GM12878 (cell line): ENCODE data around the gene LARGE1. TPM values are rescaled to one million over a fixed set of nuclear protein-coding genes. Genes with fewer than 3 reads are reported as not detected.

Experiments
- ATAC-seq: fragments of 200-7000 bp; cut with Tn5 transposase; 3 replicates; pipeline ENCODE4 v1.9.1; 2020; ENCODE audit warnings: mild to moderate bottlenecking, moderate library complexity
- BruUV-seq: library from RNA; stranded (reverse); fragments of 400-500 nt; replicated peaks from 2 replicates; lab custom pipeline; 2021; lab: Mats Ljungman, UMichigan
- CTCF ChIA-PET: fragments of 300-600 bp; sonication (Branson Sonifier 250); formaldehyde crosslinking; extraction: SDS; loops from one replicate; lab custom pipeline; 2021; ENCODE audit warnings: inconsistent platforms; lab: Yijun Ruan, JAX
- POLR2A ChIA-PET: fragments of 350-600 bp; formaldehyde crosslinking; extraction: SDS; loops from one replicate; lab custom pipeline; 2021; ENCODE audit warnings: inconsistent platforms; lab: Charles Lee
- RAD21 ChIA-PET: fragments of 300-600 bp; sonication (Branson Sonifier 250); formaldehyde crosslinking; loops from one replicate; lab custom pipeline; 2023; ENCODE audit warnings: antibody characterized with exemption; ENCODE audit not compliant: unreplicated experiment; lab: Charles Lee
- SMC1A ChIA-PET: fragments of 300-600 bp; sonication (Branson Sonifier 250); formaldehyde crosslinking; loops from one replicate; lab custom pipeline; 2023; ENCODE audit not compliant: unreplicated experiment, uncharacterized antibody; lab: Charles Lee
- DNase-seq: peaks from one replicate; pipeline ENCODE4 v3.0.0-alpha.2; 2011; ENCODE audit warnings: low read depth, low spot score
- FAIRE-seq: peaks from 3 replicates; lab custom pipeline; 2011; peaks lifted over from hg19 to GRCh38; lab: Jason Lieb, UNC
- H2AFZ ChIP-seq: 2 replicates; pipeline ENCODE4 v1.6.0; 2011; ENCODE audit warnings: low read depth, low read length, control low read depth; ENCODE audit not compliant: control insufficient read depth
- H3K27ac ChIP-seq: 2 replicates; pipeline ENCODE4 v1.5.1; 2011; ENCODE audit warnings: control low read depth; ENCODE audit not compliant: control insufficient read depth, insufficient read depth
- H3K27me3 ChIP-seq, 2 experiments: replicated peaks in 1 of 2; 2 replicates each; pipeline versions ENCODE4 v1.6.0 to v1.6.1; 2011; ENCODE audit warnings: low read length in 1 of 2; ENCODE audit not compliant: control insufficient read depth in 2 of 2, insufficient read depth in 2 of 2
- H3K36me3 ChIP-seq, 2 experiments: 2 replicates each; pipeline ENCODE4 v1.5.1; 2011; ENCODE audit warnings: low read length in 1 of 2; ENCODE audit not compliant: control insufficient read depth in 2 of 2, insufficient read depth in 2 of 2
- H3K4me1 ChIP-seq: 2 replicates; pipeline ENCODE4 v1.6.1; 2011; ENCODE audit warnings: mild to moderate bottlenecking, low read length, moderate library complexity, mixed read lengths; ENCODE audit not compliant: control insufficient read depth, insufficient read depth
- H3K4me2 ChIP-seq: 2 replicates; pipeline ENCODE4 v1.6.0; 2011; ENCODE audit warnings: control low read depth; ENCODE audit not compliant: control insufficient read depth, insufficient read depth
- H3K4me3 ChIP-seq: fragments of 200-600 bp; sonication (generic); 2 replicates; pipeline ENCODE4 v1.5.1; 2016
- H3K79me2 ChIP-seq: 2 replicates; pipeline ENCODE4 v1.6.0; 2011; ENCODE audit warnings: low read length; ENCODE audit not compliant: control insufficient read depth, insufficient read depth
- H3K9ac ChIP-seq: 2 replicates; pipeline ENCODE4 v1.8.0; 2011; ENCODE audit warnings: low read length, control low read depth, mixed read lengths; ENCODE audit not compliant: control insufficient read depth, insufficient read depth
- H3K9me3 ChIP-seq: replicated peaks from 3 replicates; pipeline ENCODE4 v1.5.1; 2011; ENCODE audit warnings: mild to moderate bottlenecking, low read length; ENCODE audit not compliant: control insufficient read depth, insufficient read depth
- H4K20me1 ChIP-seq: 2 replicates; pipeline ENCODE4 v1.6.0; 2011; ENCODE audit not compliant: control insufficient read depth, insufficient read depth
- BACH1 ChIP-seq: fragments of 450-650 bp; IDR thresholded peaks from 2 replicates; pipeline ENCODE4 v1.6.1; 2017; ENCODE audit warnings: mild to moderate bottlenecking, borderline replicate concordance
- BCLAF1 ChIP-seq: fragments of 450-650 bp; IDR thresholded peaks from 2 replicates; pipeline ENCODE4 v1.6.1; 2017; ENCODE audit warnings: antibody characterized with exemption, mild to moderate bottlenecking, moderate library complexity
- EED ChIP-seq: sonication (generic); IDR thresholded peaks from 2 replicates; pipeline ENCODE4 v1.6.1; 2016; ENCODE audit warnings: antibody characterized with exemption, low read depth
- EGR1 ChIP-seq, 2 experiments: IDR thresholded peaks; 1 replicate in 1 of 2; 2 replicates in 1 of 2; pipeline ENCODE4 v1.6.1; 2011 to 2012; ENCODE audit warnings: low read depth in 2 of 2, low read length in 2 of 2, borderline replicate concordance in 1 of 2, mild to moderate bottlenecking in 1 of 2, moderate library complexity in 1 of 2
- JUNB ChIP-seq: IDR thresholded peaks from 2 replicates; pipeline ENCODE4 v1.6.1; 2016; ENCODE audit warnings: antibody characterized with exemption, mild to moderate bottlenecking
- KAT2A ChIP-seq: conservative IDR thresholded peaks from 2 replicates; pipeline ENCODE4 v1.6.1; 2011; ENCODE audit warnings: low read depth, low read length; ENCODE audit not compliant: control insufficient read depth
- LARP7 ChIP-seq: fragments of 450-650 bp; IDR thresholded peaks from 2 replicates; pipeline ENCODE4 v1.6.1; 2017; ENCODE audit warnings: mild to moderate bottlenecking
- MTA2 ChIP-seq: fragments of 450-650 bp; IDR thresholded peaks from 2 replicates; pipeline ENCODE4 v1.6.1; 2016; ENCODE audit warnings: low read depth, mild to moderate bottlenecking, moderate library complexity
- MTA3 ChIP-seq: IDR thresholded peaks from 2 replicates; pipeline ENCODE4 v1.6.1; 2012; ENCODE audit warnings: low read length, inconsistent platforms, borderline replicate concordance
- MYB ChIP-seq: fragments of 150-350 bp; IDR thresholded peaks from 2 replicates; pipeline ENCODE4 v1.6.1; 2014; ENCODE audit warnings: mild to moderate bottlenecking, low read depth, low read length, borderline replicate concordance
- PBX3 ChIP-seq: IDR thresholded peaks from 2 replicates; pipeline ENCODE4 v1.6.1; 2011; ENCODE audit warnings: mild to moderate bottlenecking, low read depth, low read length, moderate library complexity; ENCODE audit not compliant: insufficient replicate concordance
- RBBP5 ChIP-seq: fragments of 200-600 bp; sonication (generic); conservative IDR thresholded peaks from 2 replicates; pipeline ENCODE4 v1.6.1; 2016
- RELA ChIP-seq: fragments of 450-650 bp; IDR thresholded peaks from 2 replicates; pipeline ENCODE4 v1.8.0; 2014; ENCODE audit warnings: borderline replicate concordance; ENCODE audit not compliant: partially characterized antibody
- SMAD1 ChIP-seq: fragments of 450-650 bp; IDR thresholded peaks from 2 replicates; pipeline ENCODE4 v1.6.1; 2018; ENCODE audit warnings: mild to moderate bottlenecking, low read depth; ENCODE audit not compliant: partially characterized antibody
- ZBED1 ChIP-seq: IDR thresholded peaks from 2 replicates; pipeline ENCODE4 v1.6.1; 2016; ENCODE audit warnings: borderline replicate concordance
- WGBS: methylation state at CpG from one replicate; pipeline ENCODE4 v1.1.6; 2016; ENCODE audit warnings: low lambda C conversion rate; ENCODE audit not compliant: insufficient replicate concordance, insufficient coverage; ENCODE audit errors: missing lambda C conversion rate; 5-methylcytosine and 5-hydroxymethylcytosine counted together
- in situ Hi-C: fragments of 300-500 bp; cut with MboI; formaldehyde crosslinking; loops from 9 replicates; pipeline ENCODE4 v1.14.3; 2018; ENCODE audit warnings: mixed read lengths
- intact Hi-C: fragments of 100-400 bp; cut with micrococcal nuclease; formaldehyde crosslinking; loops from one replicate; pipeline ENCODE4 v1.14.2; 2022; ENCODE audit not compliant: unreplicated experiment
- polyA plus RNA-seq, 11 experiments: library from polyadenylated mRNA; depleted of rRNA in 4 of 11; unstranded in 6 of 11; stranded (reverse) in 5 of 11; fragments of >200 nt; fragmentation: Nextera tagmentation in 4 of 11; fragmentation: Illumina TruSeq in 1 of 11; extraction: Ambion mirVana in 4 of 11; extraction: Trizol in 1 of 11; gene quantifications; 1 replicate in 1 of 11; 2 replicates in 10 of 11; pipeline versions ENCODE4 v1.2.1 to v1.2.3, GENCODE V29; 2011 to 2016; ENCODE audit warnings: inconsistent platforms in 2 of 11, missing spikeins in 2 of 11, low read depth in 1 of 11
- total RNA-seq, 4 experiments: library from RNA; depleted of rRNA in 3 of 4; stranded (reverse); fragments of >200 nt in 3 of 4; fragmentation: Illumina TruSeq in 1 of 4; extraction: Trizol in 1 of 4; gene quantifications; 2 replicates each; pipeline versions ENCODE4 v1.2.1 to v1.2.3, GENCODE V29; 2013 to 2021

The LARGE1 gene
- total and polyA plus RNA-seq, 10 of the 15 experiments (the other 5 are each of a cell fraction or from before 2014, with no cell fraction given) = 3.2 to 41.4 (median 17.3) TPM

- TF ChIP-seq EED = no peak
- no peak for TF ChIP-seq ZBED1
- TF ChIP-seq BCLAF1 = no peak
- TF ChIP-seq MYB = no peak
- TF ChIP-seq SMAD1 = no peak
- no peak for TF ChIP-seq BACH1
- no peak for TF ChIP-seq MTA3
- no peak for TF ChIP-seq KAT2A
- TF ChIP-seq RELA = no peak
- no peak for TF ChIP-seq JUNB
- TF ChIP-seq EGR1 (IDR thresholded peaks at IDR 0.05; ENCODE audit: borderline replicate concordance in 1 of 2, low read depth in 2 of 2, low read length in 2 of 2) = no peak
- TF ChIP-seq PBX3 = no peak
- TF ChIP-seq LARP7 = no peak
- no peak for TF ChIP-seq RBBP5
- no peak for TF ChIP-seq MTA2
- SMC1A ChIA-PET = interaction anchor here (1.7 kb wide), 1 partner anchor 9 kb away, joined by 5 read pairs; no protein-coding TSS in a partner anchor
- in situ Hi-C loops = no loop called here
- ATAC-seq (no peak), FAIRE-seq (no peak), DNase-seq (no peak)
- POLR2A ChIA-PET = no interaction called here
- H3K4me3 ChIP-seq = no peak overlapping the region
- H3K4me2 ChIP-seq = no peak overlapping the region
- over 99% methylated on average over 6 of the region's 6 CpGs for WGBS
- no peaks in the 10 kb centered on the region; a peak in 3 of 4 replicates for H3K36me3 ChIP-seq
- no peaks in the 10 kb centered on the region for H4K20me1 ChIP-seq
- H3K9me3 ChIP-seq = no peaks in the 10 kb centered on the region
- no peaks in the 10 kb centered on the region for H3K79me2 ChIP-seq
- no peak overlapping the region for H3K27ac ChIP-seq
- BruUV-seq = no TSS peak
- CTCF ChIA-PET = no interaction called here
- no peak overlapping the region for H2AFZ ChIP-seq
- RAD21 ChIA-PET = interaction anchor here (0.6 kb wide), 1 partner anchor 21 kb away, joined by 3 read pairs; no protein-coding TSS in a partner anchor
- no peaks in the 10 kb centered on the region for H3K27me3 ChIP-seq
- no peak overlapping the region for H3K9ac ChIP-seq
- intact Hi-C loops = no loop called here
- H3K4me1 ChIP-seq = no peaks in the 10 kb centered on the region
These were observed 315.1 kb downstream of the LARGE1 start for GRCh38 chr22:33605221-33605620.
